CD4-positive, alpha-beta T cell treated with Interleukin-2 at 100 ng/mL for 4 hours (primary cell): Measurements from ENCODE around the gene SUSD1.
A peak's percentile ranks its signal among the peaks of the same experiment; 100 is the strongest.
"Not testable (repeated sequence)": the region's sequence is repeated elsewhere in the genome, so short reads cannot be mapped to it uniquely, and the experiment has no call there.

Source experiments
- DNase-seq: peaks from one replicate; pipeline ENCODE4 v3.0.0-alpha.2; 2020; ENCODE audit warnings: low spot score

Gene SUSD1

DNA sequence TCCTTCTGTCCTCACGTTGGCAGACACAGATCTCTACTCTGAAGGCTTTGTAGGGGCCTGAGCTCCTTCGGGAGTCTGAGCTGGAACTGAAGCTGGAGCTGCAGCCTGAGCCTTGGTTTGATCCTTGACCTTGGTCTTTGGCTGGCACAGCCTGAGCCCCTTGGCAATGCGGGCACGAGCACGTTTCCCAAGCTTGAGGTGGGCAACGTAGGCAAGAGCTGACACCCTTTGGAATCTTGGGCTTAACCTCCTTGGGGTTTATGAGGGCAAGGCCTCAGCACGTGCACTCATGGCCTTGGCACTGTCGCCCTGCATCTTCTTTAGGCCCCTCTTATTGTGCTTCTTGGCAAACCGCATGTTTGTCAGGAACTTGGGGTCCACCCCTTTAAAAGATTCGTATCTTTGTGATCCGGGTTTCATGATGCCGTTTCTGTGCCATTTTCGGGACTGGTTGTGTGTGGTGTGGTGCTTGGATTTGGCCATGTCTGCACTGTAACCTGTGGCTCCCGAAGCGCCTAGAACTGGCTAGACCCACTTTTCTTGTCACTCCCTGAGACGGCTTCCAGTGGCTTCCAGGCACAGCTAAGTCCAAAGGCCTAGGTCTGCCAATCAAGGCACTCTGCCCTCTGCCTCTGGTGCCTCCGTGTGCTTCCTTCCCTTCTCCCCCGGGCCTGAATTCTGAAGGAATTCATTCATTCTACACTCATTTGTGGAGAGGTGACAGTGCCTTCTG, 1.4 kb downstream of the SUSD1 start:
- DNase-seq, result no peak

DNA sequence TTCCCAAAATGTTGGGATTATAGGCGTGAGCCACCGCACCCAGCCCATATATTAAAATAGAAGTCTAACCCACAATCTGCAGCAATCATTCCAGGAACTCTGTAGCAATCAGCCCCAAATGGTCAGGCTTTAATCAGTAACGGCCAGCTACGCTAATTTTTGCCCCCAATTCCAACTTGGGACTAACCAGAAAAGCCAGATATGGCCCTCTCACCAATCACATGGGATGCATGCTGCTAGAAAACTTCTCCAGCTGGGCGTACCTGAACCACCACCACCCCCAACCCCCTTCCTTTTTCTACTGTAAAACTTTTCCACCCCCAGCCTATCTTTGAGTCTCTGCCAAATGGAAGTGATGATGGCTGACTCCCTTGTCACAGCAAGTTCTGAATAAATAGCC, 4.1 kb downstream of the SUSD1 start:
- no peak for DNase-seq

DNA sequence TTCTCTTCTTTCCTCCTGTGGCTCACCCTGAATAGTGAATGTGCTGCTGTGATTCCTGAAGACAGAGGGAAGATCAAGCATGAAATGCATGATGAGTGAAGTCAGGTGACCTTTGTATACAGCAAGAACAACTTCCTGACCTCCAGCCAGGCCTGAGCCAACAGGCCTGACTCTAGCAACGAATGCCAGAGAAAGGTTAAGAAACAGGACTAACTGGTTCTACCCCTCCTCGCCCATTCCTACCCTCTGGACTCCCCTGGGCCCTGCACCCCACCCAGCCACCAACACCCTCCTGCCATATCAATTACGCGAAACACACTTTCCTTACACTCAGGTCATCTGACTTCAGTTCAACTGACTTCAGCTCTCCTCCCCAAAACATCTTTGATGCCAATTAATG, 4.9 kb downstream of the SUSD1 start:
- DNase-seq, result no peak

DNA sequence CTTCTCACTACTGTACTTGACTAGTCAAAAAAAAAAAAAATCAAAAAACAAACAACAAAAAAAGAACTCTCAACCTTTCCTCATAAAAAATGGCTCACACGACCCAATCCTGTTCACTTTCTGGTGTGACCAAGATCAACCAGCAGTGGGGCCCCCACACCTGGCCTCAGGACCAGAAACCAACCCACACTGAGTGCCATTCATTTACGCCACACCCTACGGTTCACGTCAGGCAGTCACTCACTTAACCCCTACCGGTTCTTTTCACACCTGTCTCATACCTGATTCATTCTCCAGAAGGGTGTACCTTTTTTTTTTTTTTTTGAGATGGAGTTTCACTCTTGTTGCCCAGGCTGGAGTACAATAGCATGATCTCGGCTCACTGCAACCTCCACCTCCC, 5.7 kb downstream of the SUSD1 start:
- DNase-seq, result no peak

DNA sequence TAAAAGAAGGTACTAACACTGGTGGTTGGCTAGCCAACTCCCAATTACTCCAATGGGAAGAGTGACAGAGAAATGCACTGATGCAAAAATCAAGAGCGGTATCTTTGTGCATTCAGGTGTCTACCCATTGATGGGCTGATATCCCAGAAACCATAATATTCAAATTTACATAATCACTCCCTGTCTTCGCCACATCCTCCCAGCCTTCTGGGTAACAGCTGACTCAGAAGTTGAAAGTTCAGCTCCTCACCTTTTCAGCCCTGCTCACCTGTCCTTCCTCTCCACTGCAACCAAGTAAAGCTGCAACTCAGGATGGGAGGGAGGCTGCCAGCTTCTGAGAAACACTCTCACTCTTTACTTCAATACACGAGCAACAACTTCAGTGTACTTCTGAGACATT, 6.9 kb downstream of the SUSD1 start:
- DNase-seq, result peak; percentile 45

DNA sequence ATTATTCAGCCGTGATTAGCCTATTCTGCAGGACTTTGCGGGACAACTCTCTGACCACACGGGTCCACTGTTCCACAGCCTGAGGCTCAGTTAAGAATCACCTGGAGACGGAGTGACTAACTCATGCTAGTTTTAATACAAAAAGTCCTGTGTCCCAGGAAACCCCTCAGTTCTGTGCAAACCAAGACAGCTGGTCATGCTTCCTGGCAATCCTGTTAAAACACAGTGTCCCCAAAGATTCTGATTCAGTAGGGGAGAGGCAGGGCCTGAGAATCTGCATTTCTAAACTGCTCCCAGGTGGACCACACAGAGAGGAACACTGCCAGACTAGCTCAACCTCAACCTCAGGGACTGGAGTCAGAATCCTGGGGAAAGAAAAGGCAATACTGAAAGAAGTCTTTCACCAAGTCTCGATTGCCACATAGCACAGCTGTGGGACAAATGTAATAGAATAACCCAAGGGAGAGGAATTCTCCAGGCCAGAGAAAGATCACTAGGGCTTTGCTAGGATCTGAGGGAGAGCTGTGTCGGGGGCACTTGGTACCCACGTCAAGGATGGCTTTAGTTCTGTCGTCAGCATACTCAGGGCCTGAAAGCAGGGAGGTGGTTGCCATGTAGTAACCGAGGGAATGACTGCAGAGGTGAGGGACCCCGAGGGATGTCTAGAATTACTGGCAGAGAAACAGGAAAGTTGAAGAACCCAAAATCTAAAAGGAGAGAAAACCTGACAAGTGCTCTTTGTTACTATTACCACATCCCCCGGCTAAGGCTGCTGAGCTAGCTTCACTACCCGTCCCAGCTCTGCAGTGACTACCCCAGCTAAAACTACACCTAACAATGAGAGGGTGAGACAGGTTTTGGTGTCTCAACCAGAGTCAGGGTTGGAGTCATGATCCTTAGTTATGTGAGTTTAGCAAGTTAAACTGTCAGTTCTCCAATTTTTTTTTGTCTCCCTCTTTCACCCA, 8.6 kb downstream of the SUSD1 start:
- no peak for DNase-seq

DNA sequence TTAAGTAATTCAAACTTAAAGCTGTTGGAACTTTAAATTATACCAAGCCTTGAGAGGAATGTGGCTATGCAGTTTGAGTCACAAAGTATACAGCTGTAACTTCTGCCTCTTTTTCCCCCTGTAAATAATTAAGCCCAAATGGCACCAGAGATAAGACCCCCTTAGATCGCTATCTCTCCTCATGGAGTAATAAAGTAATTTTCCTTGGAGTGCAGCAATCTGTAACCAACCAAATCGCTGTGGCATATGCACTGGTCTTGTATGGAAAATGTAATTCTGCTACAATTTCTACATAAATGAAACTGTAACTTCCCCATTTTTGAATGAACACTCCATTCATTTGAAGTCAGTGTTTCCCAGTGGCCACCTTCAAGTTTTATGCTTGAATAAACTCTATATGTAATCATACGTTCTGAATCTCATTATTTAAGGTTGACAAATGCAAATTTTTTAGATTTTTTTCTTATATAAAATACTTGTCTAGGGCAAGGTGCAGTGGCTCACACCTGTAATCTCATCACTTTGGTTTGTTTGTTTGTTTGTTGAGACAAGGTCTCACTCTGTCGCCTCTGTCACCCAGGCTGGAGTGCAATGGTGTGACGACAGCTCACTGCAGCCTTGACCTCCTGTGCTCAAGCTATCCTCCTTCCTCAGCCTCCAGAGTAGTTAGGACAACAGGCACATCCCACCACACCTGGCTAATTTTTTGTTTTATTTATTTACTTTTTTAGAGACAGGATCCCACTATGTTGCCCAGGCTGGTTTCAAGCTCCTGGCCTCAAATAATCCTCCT, 12.3 kb downstream of the SUSD1 start:
- no peak for DNase-seq

DNA sequence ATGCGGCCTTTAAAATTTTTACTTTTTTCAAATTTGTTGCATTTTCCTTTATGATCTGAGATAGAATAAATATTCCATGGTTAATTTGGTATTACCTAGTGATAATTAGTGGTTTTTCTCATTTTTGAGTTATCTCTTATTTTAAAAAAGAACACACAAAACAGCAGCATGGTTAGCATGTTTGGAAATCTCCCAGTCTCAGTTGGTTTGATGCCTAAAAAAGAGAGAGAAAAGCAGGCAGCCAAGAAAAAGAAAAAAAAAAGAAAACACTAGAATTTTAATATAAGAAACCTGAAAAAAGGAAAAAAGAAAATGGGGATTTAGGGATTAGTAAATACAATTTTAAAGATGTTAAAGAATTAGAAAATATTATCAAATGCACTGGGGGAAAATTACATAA, 15.3 kb downstream of the SUSD1 start:
- DNase-seq, result no peak

DNA sequence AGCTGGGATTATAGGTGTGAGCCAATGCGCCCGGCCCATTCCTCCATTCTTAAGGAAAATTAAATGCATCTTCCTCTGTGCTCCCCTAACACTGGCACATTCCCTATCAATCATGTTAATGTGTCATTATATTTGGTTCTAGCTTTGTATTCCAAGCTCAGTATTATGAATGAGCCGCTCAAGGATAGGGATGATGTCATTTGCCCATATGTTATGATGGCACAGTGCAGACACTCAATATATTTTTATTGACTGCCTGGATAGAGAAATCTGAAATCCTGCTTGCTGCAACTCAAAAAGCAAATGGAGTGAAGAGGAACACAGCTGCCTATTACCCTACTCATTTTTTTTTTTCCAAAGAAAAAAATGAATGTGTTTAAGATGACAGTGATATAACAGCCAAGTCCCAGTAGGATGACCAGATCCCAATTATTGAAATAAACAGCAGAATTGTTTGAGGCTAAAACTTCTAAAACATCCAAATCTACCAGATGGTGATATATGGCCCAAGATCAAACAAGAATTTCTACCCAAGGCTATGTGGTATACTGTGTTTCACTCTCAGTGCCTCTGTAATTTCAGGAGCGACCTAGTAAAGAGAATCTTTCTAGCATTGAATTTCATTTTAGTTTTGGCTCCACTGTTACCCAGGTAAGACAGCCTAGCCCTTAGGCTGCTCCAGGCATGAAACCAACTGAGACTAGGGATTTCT, 16.3 kb downstream of the SUSD1 start:
- DNase-seq, result no peak

DNA sequence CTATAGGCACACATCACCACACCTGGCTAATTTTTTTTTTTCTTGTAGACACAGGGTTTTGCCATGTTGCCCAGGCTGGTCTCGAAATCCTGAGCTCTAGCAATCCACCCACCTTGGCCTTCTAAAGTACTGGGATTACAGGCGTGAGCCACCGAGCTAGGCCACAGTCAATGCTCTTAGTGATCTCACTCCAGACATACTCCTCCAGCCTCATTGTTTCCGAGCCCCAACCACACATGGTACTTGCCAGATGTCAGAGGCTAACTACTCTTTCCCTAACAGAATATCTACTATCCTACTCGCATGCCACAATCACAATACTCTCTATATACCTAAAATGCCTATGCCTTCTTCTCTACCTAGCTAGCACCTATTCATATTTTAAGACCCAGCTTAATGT, 17.1 kb downstream of the SUSD1 start:
- DNase-seq, result no peak

DNA sequence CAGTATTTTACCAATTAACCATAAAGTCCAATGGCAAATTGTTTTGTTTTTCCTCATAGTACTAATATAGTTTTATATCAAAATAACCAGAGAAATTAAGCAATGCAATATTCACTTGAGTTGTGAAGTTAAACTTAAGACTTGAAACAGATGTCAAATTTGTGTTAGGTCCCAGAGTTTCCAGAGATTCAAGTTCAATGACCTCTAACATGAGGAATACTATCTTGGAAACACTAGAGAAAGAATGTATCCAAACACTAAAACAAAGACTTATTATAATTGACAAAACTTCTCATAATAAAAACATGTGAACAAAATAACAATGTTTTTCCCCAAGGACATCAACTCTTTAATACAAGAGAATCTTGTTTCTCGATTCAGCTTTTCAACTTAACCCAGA, 18.0 kb downstream of the SUSD1 start:
- DNase-seq, result no peak

DNA sequence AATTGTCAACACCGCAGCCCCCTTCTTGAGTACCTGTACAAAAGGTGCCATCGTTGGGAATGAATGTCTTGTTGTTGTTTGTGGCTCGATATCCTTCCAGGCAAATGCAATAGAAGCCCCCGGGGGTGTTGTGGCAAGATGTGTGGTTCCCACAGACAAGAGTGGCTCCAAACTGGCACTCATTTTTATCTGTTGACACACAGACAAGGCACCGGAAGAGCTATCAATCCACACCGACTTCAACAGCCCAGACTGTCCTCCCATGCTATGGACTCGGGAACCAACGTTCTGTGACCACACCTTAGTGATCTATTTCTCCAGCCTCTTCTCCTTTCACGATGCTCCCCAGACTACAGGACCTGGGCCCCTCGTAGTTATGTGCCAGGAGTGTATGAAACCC, 25.9 kb downstream of the SUSD1 start:
- no peak for DNase-seq

DNA sequence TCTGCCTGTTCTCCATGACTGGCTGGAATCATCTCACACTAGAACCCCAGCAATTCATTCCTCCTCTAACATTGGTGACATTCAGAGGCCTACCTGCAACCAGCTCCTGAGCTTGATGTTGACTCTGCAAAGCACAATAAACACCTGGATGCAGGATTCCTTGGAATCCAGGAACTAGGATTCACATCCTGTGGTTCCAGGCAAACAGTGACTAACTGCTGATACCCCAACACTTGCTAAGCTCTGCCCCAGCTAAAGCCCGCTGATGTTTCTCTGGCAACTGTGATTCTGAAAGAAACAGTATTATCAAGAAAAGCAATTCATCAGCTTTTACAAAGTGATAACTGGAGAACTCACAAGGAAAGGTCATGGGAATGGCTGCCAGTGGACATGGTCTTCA, 29.2 kb downstream of the SUSD1 start:
- no peak for DNase-seq

DNA sequence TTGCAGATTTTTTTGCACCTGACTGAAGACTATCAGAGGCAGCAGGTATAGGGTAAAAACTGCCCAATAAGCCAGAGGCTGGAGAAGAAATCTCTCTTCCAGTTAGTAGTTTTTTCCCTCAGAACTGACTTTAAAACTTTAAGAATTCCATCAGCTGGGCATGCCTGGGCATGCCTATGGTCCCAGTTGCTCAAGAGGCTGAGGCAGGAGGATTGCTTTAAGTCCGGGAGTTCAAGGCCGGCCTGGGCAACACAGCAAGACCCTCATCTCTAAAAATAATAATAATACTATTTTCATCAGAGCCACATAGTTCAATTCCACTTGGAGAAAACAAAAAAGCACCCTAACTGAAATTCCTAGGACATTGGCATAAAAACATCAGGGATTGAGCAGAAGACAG, 30.3 kb downstream of the SUSD1 start:
- DNase-seq, result no peak

DNA sequence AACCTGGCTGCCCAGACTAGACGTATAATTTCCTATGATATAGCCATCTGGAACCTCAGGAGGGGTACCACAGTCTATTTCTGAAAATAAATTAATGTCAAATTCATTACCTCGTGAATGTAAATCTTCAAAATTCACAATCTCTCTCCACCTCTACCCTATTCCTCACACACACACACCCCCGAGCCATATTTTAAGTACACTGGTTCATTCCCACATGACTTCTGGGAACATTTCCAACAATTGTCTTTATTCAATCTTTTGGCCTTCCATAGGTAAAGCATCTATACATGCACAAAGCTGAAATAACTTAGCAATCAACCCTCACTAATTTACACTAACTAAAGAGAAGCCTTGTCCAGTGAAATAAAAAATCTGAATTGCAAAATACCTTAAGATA, 32.7 kb downstream of the SUSD1 start:
- no peak for DNase-seq

DNA sequence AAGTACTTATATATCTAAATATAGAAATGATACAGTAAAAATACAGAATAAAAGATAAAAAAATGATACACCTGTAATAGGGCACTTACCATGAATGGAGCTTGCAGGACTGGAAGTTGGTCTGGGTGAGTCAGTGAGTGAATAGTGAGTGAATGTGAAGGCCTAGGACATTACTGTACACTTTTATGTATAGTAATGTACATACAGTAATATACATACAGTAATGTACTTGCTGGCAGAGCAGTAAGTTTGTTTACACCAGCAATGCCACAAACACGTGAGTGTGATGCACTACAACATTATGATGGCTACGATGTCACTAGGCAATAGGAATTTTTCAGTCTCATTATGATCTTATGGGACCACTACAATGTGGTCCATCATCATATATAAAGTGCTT, 34.2 kb downstream of the SUSD1 start:
- no peak for DNase-seq

DNA sequence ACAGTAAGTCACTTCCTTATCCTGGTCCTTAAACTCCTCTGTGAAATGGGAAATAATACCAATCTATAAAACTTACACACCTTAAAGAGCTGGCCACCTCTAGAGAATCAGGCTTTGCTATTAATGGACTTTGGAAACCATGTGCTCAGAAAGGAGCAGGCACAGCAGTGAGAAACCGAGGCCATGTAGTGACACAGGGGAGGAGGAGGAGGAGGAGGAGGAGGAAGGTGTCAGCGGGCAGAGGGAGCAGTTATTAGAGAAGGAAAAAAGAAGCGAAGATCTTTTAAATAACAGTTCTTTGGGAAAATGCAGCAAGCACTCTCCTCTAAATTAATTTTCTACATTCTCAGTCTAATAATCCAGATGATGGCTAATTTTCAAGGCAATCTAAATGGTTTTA, 38.0 kb downstream of the SUSD1 start:
- DNase-seq, result no peak

DNA sequence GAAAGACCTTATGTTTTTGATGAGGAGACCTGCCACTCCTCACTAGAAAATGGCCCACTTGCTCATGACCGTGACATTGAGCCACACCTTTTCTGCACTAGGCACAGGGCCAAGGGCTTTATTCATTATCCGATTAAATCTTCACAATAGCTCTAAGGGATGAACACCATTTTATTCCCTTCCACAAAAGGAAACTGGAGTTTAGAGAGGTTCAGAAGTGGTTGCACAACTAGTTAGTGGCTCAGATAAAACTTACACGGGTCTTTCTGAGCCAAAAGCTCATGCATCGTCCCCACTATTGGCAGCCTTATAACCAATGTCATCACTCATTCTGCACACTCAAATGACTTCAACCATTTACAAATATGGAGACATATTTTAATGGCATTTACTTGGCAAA, 39.4 kb downstream of the SUSD1 start:
- no peak for DNase-seq

DNA sequence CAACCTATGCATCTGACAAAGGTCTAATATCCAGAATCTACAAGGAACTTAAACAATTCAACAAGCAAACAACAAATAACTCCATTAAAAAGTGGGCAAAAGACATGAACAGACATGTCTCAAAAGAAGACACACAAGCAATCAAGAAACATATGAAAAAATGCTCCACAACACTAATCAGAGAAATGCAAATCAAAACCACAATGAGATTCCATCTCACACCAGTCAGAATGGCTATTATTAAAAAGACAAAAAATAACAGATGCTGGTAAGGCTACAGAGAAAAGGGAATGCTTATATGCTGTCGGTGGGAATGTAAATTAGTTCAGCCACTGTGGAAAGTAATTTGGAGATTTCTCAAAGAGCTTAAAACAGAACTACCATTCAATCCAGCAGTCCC, 41.3 kb downstream of the SUSD1 start:
- not testable (repeated sequence) for DNase-seq

DNA sequence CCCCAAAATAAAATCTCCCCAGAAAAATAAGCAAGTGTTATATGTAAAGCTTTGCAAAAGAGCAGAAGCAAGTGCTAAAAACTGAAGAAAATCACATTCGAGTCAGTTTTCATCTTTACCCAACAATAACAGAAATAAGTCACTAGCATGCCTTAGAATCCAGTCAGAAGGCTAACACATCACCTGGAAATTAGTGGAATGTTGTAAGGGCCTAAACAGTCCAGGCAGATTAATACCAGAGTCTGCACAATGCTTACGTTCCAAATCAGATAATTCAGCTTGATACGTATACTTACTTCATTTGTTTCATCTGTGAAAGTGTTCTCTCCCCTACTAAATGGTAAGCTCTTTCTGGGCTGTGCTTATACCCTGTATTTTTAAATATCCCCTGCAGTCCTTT, 42.7 kb downstream of the SUSD1 start:
- no peak for DNase-seq

DNA sequence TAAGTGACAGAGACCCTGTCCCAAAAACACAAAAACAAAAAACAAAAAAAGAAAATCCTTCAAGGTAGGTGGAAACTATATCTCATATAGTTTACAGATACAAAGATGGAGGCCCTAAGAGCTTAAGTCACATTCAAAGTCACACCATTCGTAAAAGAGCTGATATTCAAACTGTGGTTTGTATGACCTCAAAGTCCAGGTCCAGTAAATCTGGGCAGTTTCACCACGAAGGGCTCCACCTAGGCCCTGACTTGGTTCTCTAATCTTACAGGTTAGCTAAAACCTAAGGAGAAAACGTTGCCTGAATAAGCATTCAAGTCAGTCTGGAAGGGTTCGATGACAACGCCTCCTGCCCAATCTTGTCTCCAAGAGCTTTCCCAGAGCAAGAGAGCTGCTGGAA, 44.1 kb downstream of the SUSD1 start:
- no peak for DNase-seq

DNA sequence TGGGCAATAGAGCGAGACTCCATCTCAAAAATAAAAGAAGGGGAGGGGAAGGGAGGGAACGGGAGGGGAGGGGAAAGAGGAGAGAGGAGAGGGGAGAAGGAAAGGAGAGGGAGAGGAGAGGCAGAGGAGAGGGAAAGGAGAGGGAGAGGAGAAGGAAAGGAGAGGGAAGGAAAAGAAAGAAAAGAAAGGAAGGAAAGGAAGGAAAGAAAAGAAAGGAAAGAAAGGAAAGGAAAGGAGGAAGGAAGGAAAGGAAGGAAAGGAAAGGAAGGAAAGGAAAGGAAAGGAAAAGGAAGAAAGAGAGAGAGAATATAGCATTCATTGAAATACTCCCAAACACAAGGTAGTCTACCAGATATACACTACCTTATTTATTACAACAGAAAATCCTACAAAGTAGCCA, 44.8 kb downstream of the SUSD1 start:
- DNase-seq, result no peak
